GM18870 (cell line): Measurements from ENCODE around the gene DIAPH1.

Source experiments
- ATAC-seq: cut with Tn5 transposase; IDR thresholded peaks from one replicate; pipeline ENCODE4 v1.9.1; 2021; ENCODE audit warnings: moderate library complexity; ENCODE audit not compliant: unreplicated experiment

DIAPH1 gene

GRCh38 chr5:141618804-141619554 is at the start of gene DIAPH1:
DIAPH1 (minus strand) TSS chr5:141619000; CDS start chr5:141618914, 86 bp downstream.
- peak; percentile 45 for ATAC-seq

GRCh38 chr5:141665995-141666940 is 47.5 kb upstream of the DIAPH1 start:
- ATAC-seq = no peak

- peak; percentile 93 for ATAC-seq
These were observed 46.1 kb upstream of the DIAPH1 start for GRCh38 chr5:141664733-141665461.

GRCh38 chr5:141663506-141663905 is 44.7 kb upstream of the DIAPH1 start:
- no peak for ATAC-seq

- ATAC-seq = no peak
These were observed 43.2 kb upstream of the DIAPH1 start for GRCh38 chr5:141662028-141662427.

- peak; percentile 88 for ATAC-seq
These were observed 39.2 kb upstream of the DIAPH1 start for GRCh38 chr5:141657937-141658545.

- no peak for ATAC-seq
These were observed 38.6 kb upstream of the DIAPH1 start for GRCh38 chr5:141657404-141657803.

GRCh38 chr5:141656396-141656795 is 37.6 kb upstream of the DIAPH1 start:
- no peak for ATAC-seq

GRCh38 chr5:141655020-141655419 is 36.2 kb upstream of the DIAPH1 start:
- ATAC-seq = no peak

- no peak for ATAC-seq
These were observed 35.5 kb upstream of the DIAPH1 start for GRCh38 chr5:141654298-141654697.

GRCh38 chr5:141651728-141652105 is 32.9 kb upstream of the DIAPH1 start:
- no peak for ATAC-seq

- peak; percentile 78 for ATAC-seq
These were observed 32.3 kb upstream of the DIAPH1 start, which contains the start of gene FCHSD1 for GRCh38 chr5:141650851-141651727. FCHSD1 (minus strand) TSS chr5:141651418; CDS start chr5:141651368, 50 bp downstream.

GRCh38 chr5:141649972-141650371 is 31.2 kb upstream of the DIAPH1 start:
- ATAC-seq = no peak

- no peak for ATAC-seq
These were observed 30.4 kb upstream of the DIAPH1 start for GRCh38 chr5:141649056-141649688.

GRCh38 chr5:141647851-141648250 is 29.1 kb upstream of the DIAPH1 start:
- no peak for ATAC-seq

GRCh38 chr5:141647242-141647641 is 28.4 kb upstream of the DIAPH1 start:
- ATAC-seq = no peak

- ATAC-seq = no peak
These were observed 27.2 kb upstream of the DIAPH1 start for GRCh38 chr5:141646026-141646425.

- peak; percentile 89 for ATAC-seq
These were observed 23.0 kb upstream of the DIAPH1 start for GRCh38 chr5:141641634-141642267.

- no peak for ATAC-seq
These were observed 21.9 kb upstream of the DIAPH1 start for GRCh38 chr5:141640698-141641097.
